Gastroesophageal sphincter (tissue), 4 donors: ENCODE results near the gene ENO2. TPM values are rescaled to one million over a fixed set of nuclear protein-coding genes. Genes with fewer than 3 reads are reported as not detected.

ENCODE experiments used
- ATAC-seq: fragments of 150-250 bp; one replicate; pipeline ENCODE4 v1.9.1; 2016; ENCODE audit warnings: mild to moderate bottlenecking, moderate library complexity
- H3K27ac ChIP-seq, 4 donors: fragments of 200-600 bp; sonication (generic) in 3 of 4; 1 replicate in 3 of 4; 2 replicates in 1 of 4; pipeline ENCODE4 v1.5.1; 2016 to 2019
- H3K27me3 ChIP-seq: fragments of 200-600 bp; sonication (generic); one replicate; pipeline ENCODE4 v1.5.1; 2019
- H3K36me3 ChIP-seq, 2 donors: fragments of 200-600 bp; sonication (generic); one replicate each; pipeline ENCODE4 v1.5.1; 2019; ENCODE audit warnings: control low read depth in 1 of 2
- H3K4me1 ChIP-seq, 3 donors: fragments of 200-600 bp; sonication (generic); 1 replicate in 2 of 3; 2 replicates in 1 of 3; pipeline ENCODE4 v1.5.1; 2016 to 2019; ENCODE audit warnings: control low read depth in 2 of 3
- H3K4me3 ChIP-seq, 2 donors: fragments of 200-600 bp; sonication (generic); one replicate each; pipeline ENCODE4 v1.5.1; 2019; ENCODE audit warnings: mild to moderate bottlenecking in 1 of 2, moderate library complexity in 1 of 2
- H3K9me3 ChIP-seq, 3 donors: fragments of 200-600 bp; sonication (generic); one replicate each; pipeline ENCODE4 v1.5.1; 2017 to 2019; ENCODE audit warnings: control low read depth in 2 of 3
- EP300 ChIP-seq: sonication (generic); formaldehyde crosslinking; IDR thresholded peaks from one replicate; pipeline ENCODE4 v1.6.1; 2017; ENCODE audit warnings: antibody characterized with exemption, mild to moderate bottlenecking
- POLR2A ChIP-seq, 2 donors: fragments of 450-650 bp; IDR thresholded peaks; one replicate each; pipeline ENCODE4 v1.6.1; 2017; ENCODE audit warnings: antibody characterized with exemption in 2 of 2, mild to moderate bottlenecking in 2 of 2, moderate library complexity in 1 of 2
- POLR2AphosphoS5 ChIP-seq: sonication (generic); formaldehyde crosslinking; IDR thresholded peaks from one replicate; pipeline ENCODE4 v1.6.1; 2017; ENCODE audit warnings: antibody characterized with exemption
- WGBS, 2 donors: methylation state at CpG; one replicate each; pipeline ENCODE4 v1.1.5; 2018; ENCODE audit warnings: low coverage in 1 of 2; 5-methylcytosine and 5-hydroxymethylcytosine counted together
- total RNA-seq, 4 donors: library from RNA; depleted of rRNA; stranded (reverse); fragments of >200 nt; gene quantifications; one replicate each; pipeline ENCODE4 v1.1.0, GENCODE V29; 2016
- TF ChIP-seq, protein P1 (sequence below), 4 experiments: fragments of 200-600 bp in 2 of 4; fragments of 450-650 bp in 2 of 4; sonication (generic) in 1 of 4; IDR thresholded peaks; one replicate each; pipeline ENCODE4 v1.5.1; 2017 to 2019; ENCODE audit warnings: antibody characterized with exemption in 4 of 4, mild to moderate bottlenecking in 2 of 4, moderate library complexity in 2 of 4

ENO2 gene
- total RNA-seq, 4 donors from 2014 or later, result 31.2 to 68.2 (median 43.5) TPM

DNA sequence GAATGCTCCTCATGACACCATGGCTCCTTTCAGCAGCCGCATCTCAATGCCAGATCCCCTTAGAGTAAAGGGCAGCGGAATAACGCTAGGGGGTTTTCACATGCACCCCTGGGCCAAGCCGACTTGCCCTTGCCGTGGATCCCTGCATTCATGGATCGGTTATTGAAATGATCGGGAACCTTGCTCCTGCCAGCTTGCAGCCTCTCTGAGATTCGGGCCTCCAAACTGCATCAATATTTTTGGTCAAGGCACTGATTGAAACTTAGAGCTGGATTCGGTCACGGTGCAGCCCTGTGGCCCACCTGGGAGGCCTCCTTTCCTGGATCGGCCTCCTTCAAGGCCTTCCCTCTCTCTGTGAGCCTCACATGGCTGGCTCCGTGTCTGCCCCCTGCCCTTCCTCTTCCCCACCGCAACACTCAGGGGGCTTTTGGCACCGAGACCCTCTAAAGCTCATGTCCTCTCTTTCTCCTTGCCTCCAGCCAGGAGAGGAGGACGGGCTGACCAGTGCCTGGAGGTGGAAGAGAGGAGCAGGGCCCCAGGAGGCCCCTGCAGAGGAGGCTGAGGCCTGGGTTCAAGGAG lies 38.6 kb downstream of the ENO2 start:
- peaks cover 0 to 8% (median 0%) of the 10 kb centered on the region in 3 donors for H3K4me1 ChIP-seq
- ATAC-seq, result no peak
- 80% methylated on average over 2 of the region's 15 CpGs; no CpG with 5 or more reads in 1 of the 2 donors for WGBS, 2 donors
- peak overlapping the region in 2 of 4 donors; percentile 31 to 69 for H3K27ac ChIP-seq
- TF ChIP-seq EP300 (no peak), POLR2AphosphoS5 (no peak), POLR2A (IDR thresholded peaks at IDR 0.05) (no peak)
- TF ChIP-seq, protein P1, sequence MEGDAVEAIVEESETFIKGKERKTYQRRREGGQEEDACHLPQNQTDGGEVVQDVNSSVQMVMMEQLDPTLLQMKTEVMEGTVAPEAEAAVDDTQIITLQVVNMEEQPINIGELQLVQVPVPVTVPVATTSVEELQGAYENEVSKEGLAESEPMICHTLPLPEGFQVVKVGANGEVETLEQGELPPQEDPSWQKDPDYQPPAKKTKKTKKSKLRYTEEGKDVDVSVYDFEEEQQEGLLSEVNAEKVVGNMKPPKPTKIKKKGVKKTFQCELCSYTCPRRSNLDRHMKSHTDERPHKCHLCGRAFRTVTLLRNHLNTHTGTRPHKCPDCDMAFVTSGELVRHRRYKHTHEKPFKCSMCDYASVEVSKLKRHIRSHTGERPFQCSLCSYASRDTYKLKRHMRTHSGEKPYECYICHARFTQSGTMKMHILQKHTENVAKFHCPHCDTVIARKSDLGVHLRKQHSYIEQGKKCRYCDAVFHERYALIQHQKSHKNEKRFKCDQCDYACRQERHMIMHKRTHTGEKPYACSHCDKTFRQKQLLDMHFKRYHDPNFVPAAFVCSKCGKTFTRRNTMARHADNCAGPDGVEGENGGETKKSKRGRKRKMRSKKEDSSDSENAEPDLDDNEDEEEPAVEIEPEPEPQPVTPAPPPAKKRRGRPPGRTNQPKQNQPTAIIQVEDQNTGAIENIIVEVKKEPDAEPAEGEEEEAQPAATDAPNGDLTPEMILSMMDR (IDR thresholded peaks at IDR 0.05), result no peak
- peak overlapping the region in 1 of 2 donors; percentile 43 for H3K4me3 ChIP-seq
- H3K9me3 ChIP-seq, result no peaks in the 10 kb centered on the region
- H3K36me3 ChIP-seq, result no peaks in the 10 kb centered on the region
- no peaks in the 10 kb centered on the region for H3K27me3 ChIP-seq

DNA sequence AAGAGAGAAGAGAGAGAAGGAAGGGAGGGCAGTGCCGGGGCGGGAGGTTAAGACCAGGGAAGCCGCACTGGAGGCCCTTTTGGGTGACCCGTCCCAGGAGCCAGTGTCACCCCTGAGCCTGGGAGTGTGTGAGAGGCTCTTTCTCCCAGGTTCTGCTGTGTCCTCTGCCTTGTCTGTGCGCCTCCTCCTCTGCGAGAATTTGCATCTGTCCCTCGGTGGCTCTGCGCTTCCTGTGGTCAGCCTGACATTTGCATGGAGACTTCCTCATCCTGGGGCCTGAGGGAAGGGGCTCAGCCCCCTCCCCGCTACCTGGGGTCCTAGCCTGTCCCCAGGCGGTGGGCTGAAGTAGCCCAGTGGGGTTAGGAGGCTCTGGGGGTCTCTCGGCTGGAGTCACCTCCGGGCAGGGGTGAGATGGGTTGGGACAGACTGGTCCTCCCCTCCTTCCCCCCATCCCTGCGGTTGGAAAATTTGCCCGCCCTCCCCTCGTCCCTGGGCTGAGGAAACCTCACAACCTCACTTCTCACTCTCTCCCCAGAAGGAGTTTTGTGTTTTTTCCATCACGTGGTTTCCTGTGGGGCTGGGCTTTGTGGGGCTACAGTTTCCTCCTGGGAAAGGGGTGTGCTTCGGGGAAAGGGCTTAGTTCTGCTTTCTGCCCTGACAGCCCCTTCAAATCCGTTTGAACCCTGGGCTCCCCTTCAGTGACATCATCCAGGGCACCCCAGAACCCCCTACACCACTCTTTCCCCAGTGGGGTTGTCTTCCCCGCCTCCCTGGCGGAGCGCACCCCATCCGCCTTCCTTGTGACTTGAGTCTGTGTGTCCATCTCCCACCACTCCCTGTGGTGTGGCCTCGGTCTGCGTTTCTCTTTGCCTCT lies 39.3 kb downstream of the ENO2 start:
- Histone ChIP-seq H3K4me3 (peak overlapping the region in 1 of 2 donors; percentile 43), H3K36me3 (no peaks in the 10 kb centered on the region), H3K27ac (peak overlapping the region in 2 of 4 donors; percentile 31 to 69), H3K4me1 (peaks cover 0 to 13% (median 0%) of the 10 kb centered on the region in 3 donors), H3K27me3 (no peaks in the 10 kb centered on the region), H3K9me3 (no peaks in the 10 kb centered on the region)
- 43 to 51% methylated on average over 10 to 13 of the region's 24 CpGs for WGBS, 2 donors
- TF ChIP-seq POLR2AphosphoS5 (no peak), POLR2A (IDR thresholded peaks at IDR 0.05) (no peak), EP300 (no peak)
- TF ChIP-seq, protein P1 (IDR thresholded peaks at IDR 0.05), result no peak
- peak; percentile 54 for ATAC-seq

DNA sequence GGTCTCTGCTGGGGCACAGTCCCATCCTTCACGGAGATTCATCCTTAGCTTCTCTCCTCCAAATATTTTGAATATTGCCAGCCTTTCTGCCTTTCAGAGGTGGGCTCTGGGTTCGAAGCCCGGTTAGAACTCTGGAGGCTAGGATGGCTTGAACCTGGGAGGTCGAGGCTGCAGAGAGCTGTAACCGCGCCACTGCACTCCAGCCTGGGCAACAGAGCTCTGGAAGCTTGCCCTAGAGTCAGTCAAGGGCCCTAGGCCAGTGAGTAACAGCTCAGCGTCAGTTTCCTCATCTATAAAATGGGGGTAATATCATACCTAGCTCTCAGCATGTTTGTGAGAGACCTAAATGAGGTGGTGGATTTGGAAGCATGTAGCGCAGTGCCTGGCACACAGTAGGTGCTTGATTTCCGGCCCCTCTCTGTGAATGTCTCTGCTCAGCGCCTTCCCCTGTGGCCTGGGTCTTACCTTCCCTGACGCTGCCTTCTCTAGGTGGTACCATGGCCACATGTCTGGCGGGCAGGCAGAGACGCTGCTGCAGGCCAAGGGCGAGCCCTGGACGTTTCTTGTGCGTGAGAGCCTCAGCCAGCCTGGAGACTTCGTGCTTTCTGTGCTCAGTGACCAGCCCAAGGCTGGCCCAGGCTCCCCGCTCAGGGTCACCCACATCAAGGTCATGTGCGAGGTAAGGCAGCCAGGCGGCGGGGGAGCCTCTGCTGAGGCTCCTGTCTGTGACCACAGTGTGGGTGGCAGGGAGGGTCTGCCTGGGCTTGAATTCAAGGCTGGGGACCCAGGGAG lies 40.1 kb downstream of the ENO2 start:
- Histone ChIP-seq H3K4me1 (peaks cover 0 to 20% (median 0%) of the 10 kb centered on the region in 3 donors), H3K27ac (peak overlapping the region in 1 of 4 donors; percentile 40), H3K36me3 (no peaks in the 10 kb centered on the region), H3K4me3 (no peak overlapping the region), H3K9me3 (no peaks in the 10 kb centered on the region), H3K27me3 (no peaks in the 10 kb centered on the region)
- TF ChIP-seq, protein P1 (IDR thresholded peaks at IDR 0.05), result no peak
- TF ChIP-seq POLR2AphosphoS5, result no peak
- TF ChIP-seq POLR2A (IDR thresholded peaks at IDR 0.05), result no peak
- no peak for TF ChIP-seq EP300
- ATAC-seq, result no peak
- WGBS, 2 donors, result 55 to 72% methylated on average over 2 to 6 of the region's 21 CpGs

DNA sequence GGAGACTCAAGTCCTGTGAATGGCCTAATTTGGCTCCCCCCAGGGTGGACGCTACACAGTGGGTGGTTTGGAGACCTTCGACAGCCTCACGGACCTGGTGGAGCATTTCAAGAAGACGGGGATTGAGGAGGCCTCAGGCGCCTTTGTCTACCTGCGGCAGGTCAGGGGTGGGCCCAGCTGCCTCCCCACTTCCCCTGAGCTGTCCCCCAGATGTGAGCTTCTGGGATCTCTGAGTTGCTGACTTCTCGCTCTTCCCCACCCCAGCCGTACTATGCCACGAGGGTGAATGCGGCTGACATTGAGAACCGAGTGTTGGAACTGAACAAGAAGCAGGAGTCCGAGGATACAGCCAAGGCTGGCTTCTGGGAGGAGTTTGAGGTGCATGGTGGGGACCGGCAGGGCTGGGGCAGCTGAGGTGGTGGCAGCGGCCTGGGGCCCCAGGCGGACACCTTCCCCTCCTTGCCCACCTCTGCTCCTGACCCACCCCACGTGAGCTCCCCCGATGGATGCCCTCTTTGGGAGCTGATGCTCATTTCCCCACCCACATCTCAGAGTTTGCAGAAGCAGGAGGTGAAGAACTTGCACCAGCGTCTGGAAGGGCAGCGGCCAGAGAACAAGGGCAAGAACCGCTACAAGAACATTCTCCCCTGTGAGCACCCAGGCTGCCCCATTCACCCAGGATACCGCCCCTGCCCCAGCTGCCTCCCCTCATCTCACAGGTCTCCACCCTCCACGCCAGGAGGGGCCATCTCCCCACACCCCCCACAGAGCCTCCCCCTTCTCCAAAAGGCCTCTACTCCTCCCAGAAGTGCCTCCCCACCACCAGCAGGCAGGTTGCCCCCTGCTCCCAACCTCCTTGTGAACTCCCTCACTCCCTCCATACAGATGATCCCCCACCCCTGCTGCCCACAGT lies 41.0 kb downstream of the ENO2 start:
- no peaks in the 10 kb centered on the region for H3K36me3 ChIP-seq
- no peak for ATAC-seq
- 73 to 90% methylated on average over 3 to 4 of the region's 22 CpGs for WGBS, 2 donors

More for the DNA sequence above, 41.0 kb downstream of the ENO2 start:
- TF ChIP-seq POLR2AphosphoS5 (no peak), EP300 (no peak), POLR2A (IDR thresholded peaks at IDR 0.05) (no peak)
- TF ChIP-seq, protein P1 (IDR thresholded peaks at IDR 0.05), result no peak
- Histone ChIP-seq H3K4me3 (no peak overlapping the region), H3K27me3 (no peaks in the 10 kb centered on the region), H3K4me1 (peaks cover 0 to 28% (median 0%) of the 10 kb centered on the region in 3 donors), H3K9me3 (no peaks in the 10 kb centered on the region), H3K27ac (no peak overlapping the region)
